HG03342 (cell line): ENCODE results near the gene TRIO.
"Not testable (repeated sequence)": the region's sequence is repeated elsewhere in the genome, so short reads cannot be mapped to it uniquely, and the experiment has no call there.

Experiments used
- ATAC-seq: cut with Tn5 transposase; IDR thresholded peaks from one replicate; pipeline ENCODE4 v1.9.1; 2021; ENCODE audit warnings: mild to moderate bottlenecking, moderate library complexity; ENCODE audit not compliant: unreplicated experiment

TRIO gene

GRCh38 chr5:14369780-14370179 is 226.6 kb downstream of the TRIO start:
- ATAC-seq = no peak

GRCh38 chr5:14370386-14370785 is 227.2 kb downstream of the TRIO start:
- ATAC-seq = no peak

GRCh38 chr5:14373685-14374084 is 230.5 kb downstream of the TRIO start:
- ATAC-seq = no peak

GRCh38 chr5:14374100-14374499 is 231.0 kb downstream of the TRIO start:
- ATAC-seq = no peak

GRCh38 chr5:14376789-14377188 is 233.6 kb downstream of the TRIO start:
- no peak for ATAC-seq

- no peak for ATAC-seq
These were observed 236.8 kb downstream of the TRIO start for GRCh38 chr5:14379739-14380497.

- no peak for ATAC-seq
These were observed 237.6 kb downstream of the TRIO start for GRCh38 chr5:14380712-14381111.

- ATAC-seq = no peak
These were observed 239.5 kb downstream of the TRIO start for GRCh38 chr5:14382640-14383039.

GRCh38 chr5:14383923-14384322 is 240.8 kb downstream of the TRIO start:
- no peak for ATAC-seq

- no peak for ATAC-seq
These were observed 241.9 kb downstream of the TRIO start for GRCh38 chr5:14385019-14385418.

- ATAC-seq = no peak
These were observed 243.9 kb downstream of the TRIO start for GRCh38 chr5:14386884-14387624.

- no peak for ATAC-seq
These were observed 245.6 kb downstream of the TRIO start for GRCh38 chr5:14388741-14389140.

- not testable (repeated sequence) for ATAC-seq
These were observed 249.4 kb downstream of the TRIO start for GRCh38 chr5:14392552-14392951.

- no peak for ATAC-seq
These were observed 251.2 kb downstream of the TRIO start for GRCh38 chr5:14394365-14394764.

- no peak for ATAC-seq
These were observed 252.3 kb downstream of the TRIO start for GRCh38 chr5:14395411-14395810.

GRCh38 chr5:14396066-14396465 is 252.9 kb downstream of the TRIO start:
- ATAC-seq = no peak

GRCh38 chr5:14396737-14397136 is 253.6 kb downstream of the TRIO start:
- ATAC-seq = no peak

GRCh38 chr5:14397717-14398116 is 254.6 kb downstream of the TRIO start:
- ATAC-seq = no peak

- ATAC-seq = no peak
These were observed 256.0 kb downstream of the TRIO start for GRCh38 chr5:14399054-14399692.

- ATAC-seq = no peak
These were observed 256.9 kb downstream of the TRIO start for GRCh38 chr5:14400085-14400484.

GRCh38 chr5:14400611-14401010 is 257.5 kb downstream of the TRIO start:
- no peak for ATAC-seq

- no peak for ATAC-seq
These were observed 258.5 kb downstream of the TRIO start for GRCh38 chr5:14401639-14402038.
